Vagina (tissue), 2 donors: ENCODE data around the gene MYZAP.

Experiments used
- CTCF ChIP-seq, 3 experiments: fragments of 450-650 bp in 2 of 3; fragments of 200-600 bp in 1 of 3; sonication (generic) in 1 of 3; IDR thresholded peaks; one replicate each; pipeline ENCODE4 v1.5.1; 2017 to 2019; ENCODE audit warnings: antibody characterized with exemption in 3 of 3, mild to moderate bottlenecking in 2 of 3, moderate library complexity in 2 of 3
- POLR2A ChIP-seq, 2 donors: fragments of 450-650 bp; IDR thresholded peaks; one replicate each; pipeline ENCODE4 v1.6.1; 2017; ENCODE audit warnings: antibody characterized with exemption in 2 of 2, mild to moderate bottlenecking in 2 of 2, moderate library complexity in 2 of 2
- POLR2AphosphoS5 ChIP-seq, 2 donors: sonication (generic); formaldehyde crosslinking; IDR thresholded peaks; one replicate each; pipeline ENCODE4 v1.9.0; 2017; ENCODE audit warnings: antibody characterized with exemption in 2 of 2, mild to moderate bottlenecking in 2 of 2, low read depth in 1 of 2; ENCODE audit not compliant: insufficient read depth in 1 of 2

- TF ChIP-seq POLR2A (IDR thresholded peaks at IDR 0.05) (no peak), CTCF (IDR thresholded peaks at IDR 0.05) (no peak), POLR2AphosphoS5 (IDR thresholded peaks at IDR 0.05; ENCODE audit: insufficient read depth in 1 of 2, low read depth in 1 of 2) (no peak)
Observed at GRCh38 chr15:57549935-57550334, 41.8 kb upstream of the MYZAP start.
